HG03521 (cell line): Measurements from ENCODE around the gene CEL.
"Not testable (repeated sequence)": the region's sequence is repeated elsewhere in the genome, so short reads cannot be mapped to it uniquely, and the experiment has no call there.

ENCODE experiments used
- ATAC-seq: cut with Tn5 transposase; IDR thresholded peaks from one replicate; pipeline ENCODE4 v1.9.1; 2021; ENCODE audit warnings: mild to moderate bottlenecking, moderate library complexity; ENCODE audit not compliant: unreplicated experiment

The CEL gene

DNA sequence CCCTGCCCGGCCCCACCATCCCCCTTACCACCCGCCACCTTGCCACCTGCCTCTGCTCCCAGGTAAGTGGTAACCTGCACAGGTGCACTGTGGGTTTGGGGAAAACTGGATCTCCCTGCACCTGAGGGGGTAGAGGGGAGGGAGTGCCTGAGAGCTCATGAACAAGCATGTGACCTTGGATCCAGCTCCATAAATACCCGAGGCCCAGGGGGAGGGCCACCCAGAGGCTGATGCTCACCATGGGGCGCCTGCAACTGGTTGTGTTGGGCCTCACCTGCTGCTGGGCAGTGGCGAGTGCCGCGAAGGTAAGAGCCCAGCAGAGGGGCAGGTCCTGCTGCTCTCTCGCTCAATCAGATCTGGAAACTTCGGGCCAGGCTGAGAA is at the start of gene CEL:
TSS of gene CEL (plus strand) at position 218 of the 382 bp plus-strand sequence. CDS start at position 240, 22 bp downstream.
- ATAC-seq, result not testable (repeated sequence)

DNA sequence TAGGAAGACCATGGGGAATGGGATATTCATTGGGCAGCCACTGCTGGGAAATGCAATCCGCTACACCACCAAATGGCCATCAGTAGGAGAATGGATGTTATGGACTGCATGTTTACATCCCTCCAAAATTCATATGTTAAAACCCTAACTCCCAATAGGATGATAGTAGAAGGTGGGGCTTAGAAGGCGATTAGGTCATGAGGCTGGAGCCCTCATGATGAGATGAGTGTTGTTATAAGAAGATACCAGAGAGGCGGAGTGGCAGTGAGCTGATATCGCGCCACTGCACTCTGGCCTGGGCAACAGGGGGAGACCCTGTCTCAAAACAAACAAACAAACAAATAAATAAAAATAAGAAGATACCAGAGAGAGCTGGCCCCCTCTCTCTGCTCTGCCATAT is 47.1 kb upstream of the CEL start:
- ATAC-seq, result no peak

DNA sequence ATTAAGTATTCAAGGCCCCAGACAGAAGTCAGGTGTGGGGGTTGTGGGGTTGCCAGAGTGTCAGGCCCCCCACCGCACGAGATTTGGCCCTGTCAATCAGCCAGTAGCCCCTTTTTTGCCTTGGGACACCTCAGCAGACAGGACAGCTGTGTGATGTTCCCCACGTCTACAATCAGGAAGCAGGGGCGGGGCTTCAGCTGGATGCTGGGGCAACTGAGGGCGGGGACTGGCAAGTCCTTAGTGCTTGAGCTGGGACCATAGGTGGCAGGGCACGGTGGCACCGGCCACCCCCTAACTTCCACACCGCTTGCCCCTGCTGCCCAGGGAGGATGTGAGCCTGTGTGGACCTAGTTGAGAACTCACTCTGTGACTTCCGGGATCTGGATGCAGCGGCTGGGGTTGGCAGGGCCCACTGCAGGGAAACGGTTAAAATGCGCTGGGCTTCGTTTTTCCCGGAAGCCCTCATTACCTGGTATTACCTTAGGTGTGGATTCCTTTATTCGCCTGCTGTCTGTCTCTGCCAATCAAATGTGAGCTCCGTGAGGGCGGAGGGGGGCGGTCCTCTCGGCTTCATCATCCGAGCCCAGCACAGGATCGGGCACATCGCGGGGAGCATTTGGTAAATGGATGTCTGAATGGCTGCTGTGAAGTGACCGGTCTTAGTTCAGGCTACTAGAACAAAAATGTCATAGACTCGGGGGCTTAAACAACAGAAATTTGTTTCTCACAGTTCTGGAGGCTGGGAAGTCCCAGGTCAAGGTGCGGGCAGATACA is 38.5 kb upstream of the CEL start:
- ATAC-seq, result no peak

DNA sequence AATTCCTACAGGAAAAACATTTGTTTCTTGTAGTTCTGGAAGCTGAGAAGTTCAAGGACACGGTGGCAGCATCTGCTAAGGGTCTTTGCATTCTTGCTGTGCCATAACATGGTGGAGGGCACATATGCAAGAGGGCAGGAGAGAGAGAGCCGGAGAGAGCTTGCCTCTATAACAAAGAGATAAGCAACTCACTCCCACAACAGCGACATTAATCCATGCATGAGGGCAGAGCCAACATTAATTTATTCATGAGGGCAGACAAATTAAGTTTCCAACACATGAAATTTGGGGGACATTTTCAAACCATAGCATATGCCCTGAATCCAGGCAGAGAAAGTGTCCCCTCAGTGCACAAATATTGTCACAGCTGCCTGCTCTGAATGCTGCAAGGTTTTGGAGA is 35.4 kb upstream of the CEL start:
- ATAC-seq, result no peak

GRCh38 chr9:133027134-133027533 is 34.6 kb upstream of the CEL start:
- ATAC-seq, result no peak

DNA sequence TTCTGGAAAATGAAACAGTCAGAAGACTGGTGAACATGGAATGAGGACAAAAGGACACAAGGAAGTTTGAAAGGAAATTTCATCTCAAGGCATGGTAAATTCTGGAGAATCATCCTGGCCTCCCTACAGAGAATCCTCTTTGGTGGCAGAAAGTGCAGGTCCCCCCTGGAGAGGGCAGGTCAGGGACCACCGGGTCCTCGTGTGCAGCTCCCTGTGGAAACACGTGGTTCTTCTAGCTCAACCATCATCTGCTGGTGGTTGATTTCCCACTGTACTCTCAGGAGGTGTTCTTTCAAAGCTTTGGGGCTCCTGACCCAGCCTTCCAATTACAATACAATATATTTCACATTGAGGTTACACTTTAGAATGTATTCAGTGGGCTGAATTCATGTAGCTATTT is 33.6 kb upstream of the CEL start:
- no peak for ATAC-seq

DNA sequence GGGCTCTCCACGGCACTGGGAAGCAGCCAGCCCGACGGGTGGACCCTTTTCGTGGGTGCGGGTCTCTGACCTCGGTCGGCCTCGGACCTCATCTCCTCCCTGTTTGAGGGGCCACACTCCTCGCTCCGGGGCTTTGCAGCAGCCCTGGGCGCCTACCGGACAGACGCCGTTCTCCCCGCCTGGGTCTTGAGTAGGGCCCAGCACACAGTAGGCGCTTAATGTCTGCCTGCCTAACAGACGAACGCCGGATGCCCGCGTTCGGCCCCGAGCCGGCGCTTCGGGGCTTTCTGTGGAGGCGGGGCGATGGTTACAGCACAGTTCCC is 31.8 kb upstream of the CEL start:
- peak; percentile 14 for ATAC-seq

DNA sequence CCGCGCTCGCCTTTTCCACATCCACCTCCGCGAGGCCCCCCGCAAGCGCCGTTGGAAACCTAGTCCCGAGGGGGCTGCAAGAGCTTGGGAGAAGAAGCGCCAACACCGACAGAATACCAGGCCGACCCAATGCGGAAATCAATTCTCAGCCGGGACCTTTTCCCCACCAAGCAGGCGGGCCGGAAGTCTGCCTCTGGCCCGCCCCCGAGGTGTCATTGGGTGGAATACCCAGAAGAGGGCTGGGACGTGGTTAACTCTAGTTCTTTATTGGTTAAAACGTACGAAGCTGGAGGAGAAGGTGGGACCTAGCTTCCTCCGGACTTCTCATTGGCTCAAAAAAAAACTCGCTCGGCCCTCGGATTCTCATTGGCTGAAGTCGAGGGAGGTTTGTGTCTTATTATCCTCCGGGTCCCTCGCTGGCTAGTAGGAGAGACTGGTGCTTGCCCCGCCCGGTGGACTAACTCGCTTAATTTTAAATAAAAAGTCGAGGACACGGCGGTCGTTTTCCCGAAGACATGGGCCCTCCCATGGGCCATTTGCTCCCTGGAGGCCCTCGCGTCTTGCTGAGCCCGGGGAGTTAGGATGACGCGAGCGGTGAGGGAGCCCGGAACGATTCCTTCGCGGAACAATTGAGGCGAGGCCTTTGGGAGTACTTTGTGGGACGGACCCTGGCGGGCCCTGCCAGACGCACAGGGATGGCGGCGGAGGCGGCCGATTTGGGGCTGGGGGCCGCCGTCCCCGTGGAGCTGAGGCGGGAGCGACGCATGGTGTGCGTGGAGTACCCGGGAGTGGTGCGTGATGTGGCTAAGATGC is 31.3 kb upstream of the CEL start, which contains the start of gene GTF3C5:
TSS of gene GTF3C5 (plus strand) at position 681 of the 813 bp plus-strand sequence. CDS start at position 696, 15 bp downstream.
- ATAC-seq, result peak; percentile 94

DNA sequence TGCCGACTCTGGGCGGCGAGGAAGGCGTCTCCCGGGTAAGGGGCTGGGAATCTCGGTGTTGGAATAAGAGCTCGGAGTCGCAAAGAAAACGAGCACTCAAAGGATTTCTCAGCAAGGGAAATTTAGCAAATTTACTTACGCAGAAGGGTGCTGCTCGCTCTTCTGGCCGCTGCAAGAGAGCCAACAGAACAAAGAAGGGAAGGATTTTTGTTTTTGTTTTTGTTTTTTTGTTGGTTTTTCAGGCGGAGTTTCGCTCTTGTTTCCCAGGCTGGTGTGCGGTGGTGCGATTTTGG is 30.7 kb upstream of the CEL start:
- no peak for ATAC-seq

DNA sequence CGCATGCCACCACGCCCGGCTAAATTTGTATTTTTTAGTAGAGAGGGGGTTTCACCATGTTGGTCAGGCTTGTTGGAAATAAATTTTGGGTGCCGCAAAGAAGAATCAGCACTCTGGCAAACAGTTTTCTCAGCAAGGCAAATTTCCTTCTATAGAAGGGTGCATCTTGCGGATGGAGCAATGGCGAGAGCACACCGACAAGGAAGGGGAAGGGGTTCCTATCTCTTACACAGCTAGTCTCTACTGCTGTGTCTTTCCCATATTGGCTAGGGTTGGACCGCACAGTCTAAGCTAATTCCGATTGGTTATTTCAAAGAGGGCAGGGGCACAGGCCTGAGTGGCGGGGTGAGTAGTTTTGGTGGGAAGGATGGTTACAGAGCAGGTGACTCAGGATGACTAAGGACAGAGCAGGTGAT is 30.3 kb upstream of the CEL start:
- no peak for ATAC-seq

DNA sequence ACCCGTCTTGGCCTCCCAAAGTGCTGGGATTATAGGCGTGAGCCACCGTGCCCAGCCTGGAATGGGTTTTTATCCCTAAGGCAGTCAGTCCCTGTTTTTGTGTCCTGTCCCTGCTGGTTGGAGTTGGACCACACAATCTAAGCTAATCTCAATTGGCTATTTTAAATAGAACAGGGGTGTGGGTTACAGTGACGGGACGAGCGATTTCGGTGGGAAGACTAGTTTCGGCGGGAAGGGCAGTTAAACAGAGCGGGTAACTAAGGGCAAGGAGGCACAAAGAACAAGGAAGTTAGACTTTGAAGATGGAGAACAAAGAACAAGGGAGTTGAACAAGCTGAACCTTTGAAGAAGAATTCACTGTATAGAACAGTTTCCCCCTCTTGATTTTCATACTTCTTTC is 29.6 kb upstream of the CEL start:
- no peak for ATAC-seq

- no peak for ATAC-seq
These were observed 26.1 kb upstream of the CEL start for GRCh38 chr9:133035669-133036068.

- ATAC-seq, result no peak
These were observed 23.8 kb upstream of the CEL start for GRCh38 chr9:133037775-133038515.

GRCh38 chr9:133040892-133041479 is 20.8 kb upstream of the CEL start:
- ATAC-seq, result not testable (repeated sequence)

DNA sequence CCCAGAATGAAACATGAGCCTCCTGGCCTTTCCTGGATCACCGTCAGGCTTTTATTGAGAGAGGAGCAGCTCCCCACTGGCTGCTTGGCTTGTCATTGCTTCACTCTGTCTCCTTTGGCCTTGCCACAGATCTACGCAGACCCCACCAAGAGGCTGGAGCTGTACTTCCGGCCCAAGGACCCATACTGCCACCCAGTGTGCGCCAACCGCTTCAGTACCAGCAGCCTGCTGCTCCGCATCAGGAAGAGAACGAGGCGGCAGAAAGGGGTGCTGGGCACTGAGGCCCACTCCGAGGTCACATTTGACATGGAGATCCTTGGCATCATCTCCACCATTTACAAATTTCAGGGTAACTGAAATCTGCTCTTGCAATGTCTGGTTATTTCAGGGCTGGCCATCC is 19.8 kb upstream of the CEL start:
- no peak for ATAC-seq

GRCh38 chr9:133042676-133043075 is 19.1 kb upstream of the CEL start:
- no peak for ATAC-seq

DNA sequence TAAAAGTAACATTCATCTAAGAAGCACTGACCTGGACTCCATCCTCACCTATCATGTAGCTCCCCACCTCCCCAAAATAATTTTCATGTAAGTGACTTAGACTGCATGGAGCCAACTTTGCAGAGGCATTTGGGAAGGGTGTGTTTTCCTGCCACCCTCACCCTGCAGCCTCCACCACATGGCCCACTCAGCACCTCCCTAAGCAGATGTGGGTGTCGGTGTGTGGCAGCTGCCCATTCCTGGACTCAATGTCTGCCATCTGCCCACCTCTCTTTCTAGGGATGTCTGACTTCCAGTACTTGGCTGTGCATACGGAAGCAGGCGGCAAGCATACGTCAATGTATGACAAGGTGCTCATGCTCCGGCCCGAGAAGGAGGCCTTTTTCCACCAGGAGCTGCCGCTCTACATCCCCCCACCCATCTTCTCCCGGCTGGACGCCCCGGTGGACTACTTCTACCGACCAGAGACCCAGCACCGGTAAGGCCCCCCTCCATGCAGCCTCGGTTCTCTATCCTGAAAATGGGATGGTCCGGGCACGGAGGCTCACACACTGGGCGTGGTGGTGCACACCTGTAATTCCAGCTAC is 18.2 kb upstream of the CEL start:
- no peak for ATAC-seq

- no peak for ATAC-seq
These were observed 17.7 kb upstream of the CEL start for GRCh38 chr9:133044125-133044524.

DNA sequence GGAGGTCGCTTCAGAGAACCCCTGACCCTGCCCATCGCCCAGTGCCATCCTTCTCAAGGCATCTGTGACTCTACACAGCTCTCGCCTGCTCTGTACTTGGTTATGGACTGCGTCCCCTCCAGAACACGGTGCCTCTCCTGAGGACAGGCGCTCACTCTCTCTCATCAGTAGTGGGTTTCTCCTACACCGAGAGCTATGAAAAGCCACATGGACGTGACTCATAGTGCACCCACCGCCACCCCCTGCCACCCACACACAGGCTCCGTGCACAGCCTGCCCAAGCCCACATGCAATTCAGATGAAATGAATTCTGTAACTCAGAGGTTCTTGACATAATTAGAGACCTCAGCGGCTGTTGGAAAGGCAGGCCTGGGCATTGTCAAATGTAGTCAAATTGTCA is 17.1 kb upstream of the CEL start:
- no peak for ATAC-seq

DNA sequence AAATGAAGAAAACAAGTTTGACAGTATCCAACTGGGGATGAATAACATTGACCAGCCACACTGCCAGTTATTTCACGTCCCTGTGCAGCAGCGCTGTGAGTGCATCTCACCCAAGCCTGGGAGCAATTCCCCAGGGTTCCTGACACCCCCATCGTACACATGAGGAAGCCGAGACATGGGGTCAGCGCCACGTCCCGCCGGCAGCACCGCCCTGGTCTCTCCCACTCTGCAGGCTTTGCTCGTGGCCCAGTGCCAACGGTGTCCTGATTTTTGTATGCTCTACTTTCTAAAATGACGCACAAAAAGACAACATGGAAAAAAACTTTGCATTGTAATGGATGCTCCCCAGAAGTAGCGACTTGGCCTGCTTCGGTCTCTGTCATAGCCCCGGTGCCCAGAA is 16.6 kb upstream of the CEL start:
- no peak for ATAC-seq
